Thoracic aorta (tissue), 2 donors: Measurements from ENCODE around the gene CCDC197. TPM values are rescaled to one million over a fixed set of nuclear protein-coding genes. Genes with fewer than 3 reads are reported as not detected.

ENCODE experiments used
- ATAC-seq: fragments of 150-250 bp; one replicate; pipeline ENCODE4 v1.8.0; 2017; ENCODE audit warnings: low read depth; ENCODE audit not compliant: insufficient number of reproducible peaks, low FRiP score
- DNase-seq: peaks from one replicate; pipeline ENCODE4 v3.0.0-alpha.2; 2020; ENCODE audit warnings: low spot score
- H3K27ac ChIP-seq, 2 donors: fragments of 200-600 bp; sonication (generic); 1 replicate in 1 of 2; 2 replicates in 1 of 2; pipeline ENCODE4 v1.5.1; 2016; ENCODE audit warnings: mild to moderate bottlenecking in 2 of 2, moderate library complexity in 2 of 2
- H3K27me3 ChIP-seq: fragments of 200-600 bp; sonication (generic); replicated peaks from 2 replicates; pipeline ENCODE4 v1.6.0; 2016; ENCODE audit warnings: mild to moderate bottlenecking; ENCODE audit not compliant: insufficient read depth
- H3K36me3 ChIP-seq: fragments of 200-600 bp; sonication (generic); one replicate; pipeline ENCODE4 v1.5.1; 2016
- H3K4me1 ChIP-seq, 2 donors: fragments of 200-600 bp; sonication (generic); 1 replicate in 1 of 2; 2 replicates in 1 of 2; pipeline versions ENCODE4 v1.5.1 to v1.6.0; 2016; ENCODE audit warnings: low read depth in 2 of 2, mild to moderate bottlenecking in 1 of 2; ENCODE audit not compliant: control insufficient read depth in 1 of 2
- H3K4me3 ChIP-seq: fragments of 200-600 bp; sonication (generic); 2 replicates; pipeline ENCODE4 v1.5.1; 2016; ENCODE audit warnings: mild to moderate bottlenecking
- H3K9me3 ChIP-seq: fragments of 200-600 bp; sonication (generic); 2 replicates; pipeline ENCODE4 v1.5.1; 2016
- CTCF ChIP-seq: fragments of 200-600 bp; sonication (generic); IDR thresholded peaks from one replicate; pipeline ENCODE4 v1.5.1; 2019; ENCODE audit warnings: antibody characterized with exemption
- total RNA-seq, 2 donors: library from RNA; depleted of rRNA; stranded (reverse); fragments of >200 nt; gene quantifications; one replicate each; pipeline versions ENCODE4 v1.1.0 to v1.2.3, GENCODE V29; 2016

CCDC197 gene
- total RNA-seq, 2 donors from 2014 or later: not detected

- Histone ChIP-seq H3K27ac (no peak overlapping the region), H3K9me3 (no peaks in the 10 kb centered on the region), H3K4me3 (no peak overlapping the region), H3K4me1 (peaks cover 9 to 41% of the 10 kb centered on the region in 2 donors), H3K36me3 (no peaks in the 10 kb centered on the region), H3K27me3 (no peaks in the 10 kb centered on the region)
- TF ChIP-seq CTCF: no peak
- DNase-seq (no peak), ATAC-seq (no peak)
Measured at GRCh38 chr14:93991212-93991611, 5.9 kb upstream of the CCDC197 start.

- H3K4me1 ChIP-seq: peaks cover 14 to 41% of the 10 kb centered on the region in 2 donors
- no peak overlapping the region for H3K27ac ChIP-seq
- ATAC-seq: no peak
- no peaks in the 10 kb centered on the region for H3K27me3 ChIP-seq
- no peak for TF ChIP-seq CTCF
- no peaks in the 10 kb centered on the region for H3K9me3 ChIP-seq
- H3K36me3 ChIP-seq: no peaks in the 10 kb centered on the region
- H3K4me3 ChIP-seq: no peak overlapping the region
- DNase-seq: no peak
Measured at GRCh38 chr14:93991649-93992048, 5.5 kb upstream of the CCDC197 start.

GRCh38 chr14:93993382-93993781 is 3.7 kb upstream of the CCDC197 start:
- H3K4me3 ChIP-seq: no peak overlapping the region
- no peak for TF ChIP-seq CTCF
- no peaks in the 10 kb centered on the region for H3K9me3 ChIP-seq
- H3K36me3 ChIP-seq: no peaks in the 10 kb centered on the region
- H3K27ac ChIP-seq: peak overlapping the region; percentile 89
- DNase-seq (no peak), ATAC-seq (no peak)
- no peaks in the 10 kb centered on the region for H3K27me3 ChIP-seq
- H3K4me1 ChIP-seq: peaks cover 15 to 39% of the 10 kb centered on the region in 2 donors

- H3K27ac ChIP-seq: peak overlapping the region; percentile 89 to 92
- TF ChIP-seq CTCF: no peak
- no peaks in the 10 kb centered on the region for H3K36me3 ChIP-seq
- peaks cover 15 to 39% of the 10 kb centered on the region in 2 donors for H3K4me1 ChIP-seq
- no peaks in the 10 kb centered on the region for H3K9me3 ChIP-seq
- DNase-seq: peak; percentile 81
- no peaks in the 10 kb centered on the region for H3K27me3 ChIP-seq
- H3K4me3 ChIP-seq: peak overlapping the region; percentile 56
- peak; percentile 93 for ATAC-seq
Measured at GRCh38 chr14:93994919-93995682, 2.0 kb upstream of the CCDC197 start.

GRCh38 chr14:93996130-93996695 is 888 bp upstream of the CCDC197 start:
- Histone ChIP-seq H3K9me3 (no peaks in the 10 kb centered on the region), H3K27ac (peak overlapping the region; percentile 89 to 92), H3K27me3 (no peaks in the 10 kb centered on the region), H3K4me3 (peak overlapping the region; percentile 56), H3K4me1 (peaks cover 15 to 42% of the 10 kb centered on the region in 2 donors), H3K36me3 (no peaks in the 10 kb centered on the region)
- no peak for TF ChIP-seq CTCF
- ATAC-seq (no peak), DNase-seq (no peak)
